Hippocampal formation (tissue), 2 donors: Measurements from ENCODE around the gene GTPBP3.
"Not testable (repeated sequence)": the region's sequence is repeated elsewhere in the genome, so short reads cannot be mapped to it uniquely, and the experiment has no call there.

Experiments
- DNase-seq, 2 donors: peaks; one replicate each; lab custom pipeline; 2025; lab: John Stamatoyannopoulos, UW

The GTPBP3 gene

DNA sequence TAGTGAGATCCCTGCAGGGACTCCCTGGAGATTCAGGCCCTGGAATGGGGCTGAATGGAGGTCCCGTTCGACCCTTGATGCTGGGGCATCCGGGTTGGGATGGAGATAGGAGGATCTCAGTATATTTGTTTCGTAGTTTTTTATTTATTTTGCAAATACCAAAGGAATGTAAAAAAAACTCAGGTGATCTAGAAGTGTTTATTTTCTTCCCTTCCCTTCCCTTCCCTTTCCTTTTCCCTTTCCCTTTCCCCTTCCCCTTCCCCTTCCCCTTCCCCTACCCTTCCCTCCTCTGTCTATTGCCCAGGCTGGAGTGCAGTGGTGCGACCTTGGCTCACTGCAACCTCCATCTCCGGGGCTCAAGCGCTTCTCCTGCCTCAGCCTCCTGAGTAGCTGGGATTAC is 4.5 kb downstream of the GTPBP3 start:
- DNase-seq: no peak

DNA sequence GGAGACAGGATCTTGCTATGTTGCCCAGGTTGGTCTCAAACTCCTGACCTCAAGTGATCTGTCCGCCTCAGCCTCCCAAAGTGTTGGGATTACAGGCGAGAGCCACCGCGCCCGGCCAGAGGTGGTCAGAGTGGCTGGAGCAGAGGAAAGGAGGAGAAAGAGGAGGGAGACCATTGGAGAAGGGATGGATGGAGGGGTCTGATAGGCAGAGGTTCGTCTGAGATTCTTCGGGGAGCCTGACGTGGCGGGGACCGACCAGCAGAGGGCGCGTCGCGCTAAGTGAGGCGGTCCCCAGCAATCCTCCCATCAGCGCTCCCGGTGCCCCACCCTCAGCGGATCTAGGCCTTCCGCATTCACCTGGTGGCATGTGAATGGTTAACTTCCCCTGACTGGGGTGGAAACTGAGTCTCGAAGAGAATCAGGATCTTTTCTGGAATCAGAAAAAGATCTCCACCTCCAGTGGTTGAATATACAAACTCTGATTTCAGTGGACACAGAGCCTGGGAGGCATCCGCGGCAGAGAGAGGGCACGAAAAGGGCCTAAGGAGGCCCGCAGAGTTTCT is 8.8 kb downstream of the GTPBP3 start:
- DNase-seq: peak; percentile 16 to 64

DNA sequence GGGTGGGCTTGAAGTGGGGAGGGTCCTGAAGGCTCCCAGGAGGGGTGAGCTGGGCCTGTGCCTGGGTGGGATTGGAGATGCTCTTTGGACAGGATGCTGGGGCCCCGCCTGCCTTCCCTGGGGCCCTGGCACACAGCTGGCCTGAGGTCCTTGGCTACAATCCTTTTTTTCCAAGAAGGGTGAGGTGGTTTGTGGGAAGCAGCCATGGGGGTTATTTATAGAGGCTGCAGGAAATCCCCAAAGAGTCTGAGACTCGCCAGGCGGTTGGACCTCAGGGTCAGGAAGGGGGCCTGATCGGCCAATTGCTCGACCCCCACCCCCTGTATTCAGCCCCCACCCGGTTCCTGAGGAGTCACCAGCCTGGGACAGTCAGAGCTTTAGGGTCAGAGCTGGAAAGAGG is 10.0 kb downstream of the GTPBP3 start:
- no peak for DNase-seq

DNA sequence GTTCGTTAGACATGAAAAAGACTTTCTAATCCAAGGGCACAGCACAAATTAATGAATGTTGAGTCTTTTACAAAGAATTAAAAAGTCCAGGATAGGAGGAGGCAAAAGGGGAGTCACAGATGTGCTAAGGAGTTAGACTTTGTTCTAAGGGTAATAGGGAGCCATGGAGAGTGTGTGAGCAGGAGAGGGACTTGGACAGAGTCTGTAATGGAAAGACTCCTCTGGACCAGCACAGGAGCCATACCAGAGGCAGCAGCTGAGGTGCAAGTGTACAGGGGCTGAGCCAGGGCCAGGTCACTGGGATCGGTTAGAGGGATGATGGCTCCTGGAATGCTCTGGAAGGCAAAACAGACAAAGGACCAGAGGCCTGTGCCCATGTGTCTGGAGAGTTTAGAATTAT is 10.5 kb downstream of the GTPBP3 start:
- no peak for DNase-seq

DNA sequence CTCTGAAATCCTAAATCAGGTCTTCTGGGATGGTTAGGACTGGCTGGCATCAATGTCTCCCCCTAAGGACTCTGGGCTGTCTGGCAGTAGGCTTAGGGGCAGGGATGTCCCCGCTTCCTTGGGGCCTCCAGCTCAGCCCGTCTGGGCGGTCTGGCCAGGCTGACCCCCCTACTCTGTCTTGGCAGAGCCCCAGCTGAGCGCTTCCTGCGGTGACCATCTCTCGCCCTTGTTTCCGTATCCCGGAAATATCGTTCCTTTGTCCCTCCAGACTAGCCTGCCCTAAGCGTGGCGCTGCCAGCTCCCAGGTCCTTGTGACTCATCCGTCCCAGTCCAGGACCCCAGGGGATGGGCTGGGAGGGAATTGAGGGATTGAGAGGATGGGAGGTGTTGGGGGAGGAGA is 11.3 kb downstream of the GTPBP3 start:
- no peak for DNase-seq

DNA sequence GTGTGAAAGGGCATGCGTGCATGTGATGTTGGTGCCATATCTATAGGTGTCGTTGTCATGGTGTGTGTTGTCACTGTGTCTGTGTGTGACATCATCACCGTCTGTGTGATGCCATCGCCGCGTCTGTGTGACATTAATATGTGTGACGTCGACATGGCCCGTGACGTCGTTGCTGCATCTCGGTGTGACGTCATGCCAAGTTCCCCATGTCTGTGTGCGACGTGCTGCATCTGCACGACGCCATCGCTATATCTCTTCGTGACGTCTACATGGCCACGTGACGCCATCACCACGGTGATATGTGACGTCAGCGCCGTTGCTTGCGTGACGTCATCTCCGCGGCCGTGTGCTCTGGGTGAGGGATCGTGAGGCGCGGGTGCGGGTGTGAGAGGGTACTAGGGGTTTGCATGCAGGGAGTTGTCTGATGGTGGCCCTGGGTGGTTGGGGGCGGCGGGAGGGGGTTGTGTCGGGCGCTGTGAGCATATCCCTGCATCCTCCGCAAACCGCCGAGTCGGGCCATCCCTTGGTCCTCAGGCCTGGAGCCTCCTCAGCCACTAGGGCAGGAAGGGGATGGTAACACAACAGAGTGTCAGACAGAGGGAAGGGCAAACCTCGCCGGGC is 14.6 kb downstream of the GTPBP3 start:
- DNase-seq: no peak

DNA sequence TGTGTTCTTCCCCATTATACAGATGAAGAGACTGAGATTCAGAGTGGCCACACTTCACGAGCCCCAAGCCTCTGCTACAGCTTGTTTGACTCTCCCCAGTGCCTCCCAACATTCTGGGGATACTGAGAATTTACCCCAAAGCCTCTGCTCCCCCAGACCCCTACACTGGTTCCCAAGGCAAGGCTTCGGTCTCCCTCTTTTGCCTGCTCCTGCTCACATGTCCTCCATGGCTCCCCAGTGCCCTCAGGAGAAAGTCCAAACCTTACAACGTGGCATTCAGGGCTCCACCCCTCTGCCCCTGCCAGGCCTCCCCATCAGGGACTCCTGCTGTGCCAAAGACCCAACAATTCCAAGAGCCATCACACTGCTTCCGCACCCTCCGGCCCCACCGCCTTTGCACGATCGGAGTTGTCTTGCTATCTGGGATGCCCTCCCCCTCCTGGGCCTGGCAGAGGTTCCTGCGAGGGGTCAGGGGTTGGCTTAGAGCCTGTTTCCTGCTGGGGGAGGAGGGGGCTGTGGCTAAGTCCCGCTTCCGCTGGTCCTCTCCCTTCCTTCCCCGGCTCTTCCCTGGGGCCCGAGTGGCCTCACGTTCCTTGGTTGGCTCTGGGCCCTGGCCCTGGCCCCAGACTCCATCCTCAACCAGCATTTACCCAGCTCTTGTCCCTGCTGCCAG is 15.4 kb downstream of the GTPBP3 start:
- DNase-seq: no peak

DNA sequence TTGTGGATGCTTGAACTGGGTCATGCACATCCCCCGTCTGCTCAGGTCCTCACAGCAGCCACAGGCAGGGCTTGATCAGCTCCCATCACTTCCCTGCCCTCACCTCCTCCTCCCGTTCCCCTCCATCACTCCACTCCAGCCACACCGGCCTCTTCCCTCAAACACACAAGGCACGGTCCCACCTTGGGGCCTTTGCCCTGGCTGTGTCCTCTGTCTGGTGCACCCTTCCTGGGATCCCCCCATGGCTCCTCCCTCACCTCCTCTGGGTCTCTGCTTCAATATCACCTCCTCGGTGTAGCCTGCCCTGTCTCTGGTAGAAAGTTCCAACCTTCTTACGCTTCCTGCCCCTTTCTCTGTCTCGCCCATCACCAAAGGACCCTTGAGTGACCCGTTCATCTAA is 16.0 kb downstream of the GTPBP3 start:
- DNase-seq: no peak

DNA sequence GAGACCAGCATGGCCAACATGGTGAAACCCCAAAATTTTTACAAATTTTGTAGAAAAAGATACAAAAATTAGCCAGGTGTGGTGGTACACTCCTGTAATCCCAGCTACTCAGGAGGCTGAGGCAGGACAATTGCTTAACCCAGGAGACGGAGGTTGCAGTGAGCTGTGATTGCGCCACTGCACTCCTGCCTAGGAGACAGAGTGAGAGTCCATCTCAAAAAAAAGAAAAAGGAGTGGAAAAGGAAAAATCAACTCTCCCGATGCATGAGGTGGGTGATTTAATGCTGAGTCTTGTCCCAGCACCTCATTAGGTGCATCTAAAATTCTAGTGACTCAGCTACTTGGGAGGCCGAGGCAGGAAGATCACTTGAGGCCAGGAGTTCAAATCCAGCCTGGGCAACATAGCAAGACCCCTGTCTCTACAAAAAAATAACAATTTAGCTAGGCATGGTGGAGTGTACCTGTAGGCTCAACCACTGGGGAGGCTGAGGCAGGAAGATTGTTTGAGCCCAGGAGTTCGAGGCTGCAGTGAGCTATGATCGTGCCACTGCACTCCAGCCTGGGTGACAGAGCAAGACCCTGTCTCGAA is 19.8 kb downstream of the GTPBP3 start:
- DNase-seq: no peak

DNA sequence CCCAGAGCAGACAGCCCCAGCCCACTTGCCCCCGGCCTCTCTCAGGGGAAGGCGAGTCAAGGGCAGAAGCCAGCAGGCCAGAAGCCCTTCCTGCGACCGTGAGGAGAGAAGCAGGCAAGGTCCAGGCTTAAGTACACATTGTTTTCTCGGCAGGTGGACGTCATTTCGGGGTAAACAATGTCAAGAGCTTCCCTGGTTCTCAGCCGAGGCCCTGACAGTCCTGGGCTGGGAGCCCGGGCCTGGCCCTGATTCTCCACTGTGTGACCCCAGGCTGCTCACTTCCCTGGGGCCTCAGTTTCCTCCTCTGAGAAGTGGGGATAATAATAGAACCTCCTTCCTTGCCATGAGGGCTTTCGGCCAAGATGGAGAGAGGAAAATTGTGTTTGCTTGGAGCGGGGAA is 20.4 kb downstream of the GTPBP3 start:
- no peak for DNase-seq

DNA sequence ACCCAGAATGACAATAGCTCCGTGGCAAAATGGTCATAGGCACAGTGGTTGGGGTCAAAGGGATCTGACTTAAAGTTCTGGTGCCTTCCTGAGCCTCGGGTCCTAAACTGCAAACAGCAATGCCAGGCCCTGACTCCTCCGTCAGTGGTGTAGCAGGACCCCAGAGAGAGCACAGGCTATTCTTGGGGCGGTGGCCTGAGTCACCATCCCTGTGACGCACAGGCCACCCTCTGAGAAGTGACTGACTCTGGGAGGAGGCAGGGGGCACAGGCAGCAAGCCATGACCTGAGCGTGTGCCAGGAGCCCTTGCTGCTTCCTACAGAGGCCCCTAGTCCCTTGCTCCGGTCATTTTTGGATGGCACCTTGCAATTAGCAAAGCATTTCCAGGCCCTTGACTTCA is 21.0 kb downstream of the GTPBP3 start:
- DNase-seq: no peak

DNA sequence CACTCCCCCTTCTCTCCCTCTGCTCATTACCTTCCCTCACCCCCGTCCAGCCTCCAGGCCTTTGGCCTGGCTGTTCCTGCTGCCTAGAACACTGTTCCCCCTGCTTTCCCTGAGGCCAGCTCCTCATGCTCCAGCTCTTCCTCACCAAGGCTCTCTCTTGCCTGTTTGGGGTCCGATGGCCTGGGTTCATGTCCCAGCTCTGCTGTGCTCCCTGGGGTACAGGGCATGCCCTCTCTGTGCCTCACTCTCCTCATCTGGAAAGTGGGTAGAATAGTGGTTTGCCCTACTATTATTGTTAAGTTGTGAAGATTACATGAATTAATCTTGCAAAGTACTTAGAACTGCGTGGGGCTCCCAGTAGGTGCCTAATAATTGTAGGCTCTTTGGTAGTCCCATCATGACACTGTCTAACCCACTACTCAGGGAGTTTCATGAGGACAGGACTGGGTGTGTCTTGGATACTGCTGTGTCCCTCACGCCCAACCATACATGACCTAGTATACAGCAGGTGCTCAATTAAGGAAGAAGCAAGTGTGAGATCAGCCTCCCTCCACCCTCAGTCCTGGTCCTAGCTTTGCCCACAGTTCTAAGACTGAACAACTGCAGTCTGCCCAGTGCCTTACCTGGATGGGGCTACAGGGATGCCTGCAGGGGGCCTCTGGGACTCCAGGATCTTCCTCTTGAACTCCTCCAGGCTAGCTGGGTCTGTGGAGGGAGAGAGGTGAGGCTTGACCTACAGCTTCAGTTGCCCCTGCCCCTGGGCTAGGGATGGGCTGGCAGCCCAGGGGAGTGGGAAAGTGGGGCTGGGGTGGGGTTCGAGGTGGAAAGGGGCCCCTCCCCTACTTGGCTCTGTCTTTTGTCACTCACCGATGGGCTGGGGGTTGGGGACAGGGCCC is 22.8 kb downstream of the GTPBP3 start:
- no peak for DNase-seq

DNA sequence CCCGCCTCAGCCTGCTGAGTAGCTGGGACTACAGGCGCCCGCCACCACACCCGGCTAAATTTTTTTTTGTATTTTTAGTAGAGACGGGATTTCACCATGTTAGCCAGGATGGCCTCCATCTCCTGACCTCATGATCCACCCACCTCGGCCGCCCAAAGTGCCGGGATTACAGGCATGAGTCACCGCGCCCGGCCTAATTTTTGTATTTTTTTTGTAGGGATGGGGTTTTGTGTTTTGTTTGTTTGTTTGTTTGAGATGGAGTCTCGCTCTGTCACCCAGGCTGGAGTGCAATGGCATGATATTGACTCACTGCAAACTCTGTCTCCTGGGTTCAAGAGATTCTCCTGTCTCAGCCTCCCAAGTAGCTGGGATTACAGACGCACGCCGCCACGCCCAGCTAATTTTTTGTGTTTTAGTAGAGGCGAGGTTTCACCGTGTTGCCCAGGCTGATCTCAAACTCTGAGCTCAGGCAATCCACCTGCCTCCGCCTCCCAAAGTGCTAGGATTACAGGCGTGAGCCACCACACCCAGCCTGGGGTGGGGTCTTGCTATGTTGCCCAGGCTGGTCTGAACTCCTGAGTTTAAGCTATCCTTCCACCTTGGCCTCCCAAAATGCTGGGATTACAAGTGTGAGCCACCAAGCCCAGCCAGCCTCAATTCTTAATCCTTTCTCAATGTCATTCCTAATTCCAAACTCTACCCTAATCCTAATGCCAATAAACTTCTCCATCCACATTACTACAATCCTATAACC is 26.7 kb downstream of the GTPBP3 start:
- DNase-seq: not testable (repeated sequence)

DNA sequence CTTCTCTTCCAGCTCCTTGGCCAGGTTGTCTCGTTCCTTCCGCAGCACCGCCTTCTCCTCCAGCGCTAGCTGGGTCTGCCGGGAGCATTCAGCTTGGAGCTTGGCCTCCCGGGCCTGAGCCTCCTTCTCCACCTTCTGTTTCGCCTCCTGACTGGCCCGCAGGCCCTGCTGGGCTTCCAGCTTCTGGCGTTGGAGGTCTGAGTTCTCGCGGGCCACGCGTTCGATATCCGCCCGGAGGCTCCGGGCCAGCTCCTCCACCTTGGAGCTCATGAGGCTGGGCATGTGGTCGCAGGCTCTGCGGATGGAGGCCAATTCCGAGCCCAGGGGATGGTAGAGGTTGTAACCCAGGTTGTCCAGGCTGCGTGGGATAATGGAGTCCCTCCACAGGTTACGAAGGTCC is 28.0 kb downstream of the GTPBP3 start:
- DNase-seq: no peak

DNA sequence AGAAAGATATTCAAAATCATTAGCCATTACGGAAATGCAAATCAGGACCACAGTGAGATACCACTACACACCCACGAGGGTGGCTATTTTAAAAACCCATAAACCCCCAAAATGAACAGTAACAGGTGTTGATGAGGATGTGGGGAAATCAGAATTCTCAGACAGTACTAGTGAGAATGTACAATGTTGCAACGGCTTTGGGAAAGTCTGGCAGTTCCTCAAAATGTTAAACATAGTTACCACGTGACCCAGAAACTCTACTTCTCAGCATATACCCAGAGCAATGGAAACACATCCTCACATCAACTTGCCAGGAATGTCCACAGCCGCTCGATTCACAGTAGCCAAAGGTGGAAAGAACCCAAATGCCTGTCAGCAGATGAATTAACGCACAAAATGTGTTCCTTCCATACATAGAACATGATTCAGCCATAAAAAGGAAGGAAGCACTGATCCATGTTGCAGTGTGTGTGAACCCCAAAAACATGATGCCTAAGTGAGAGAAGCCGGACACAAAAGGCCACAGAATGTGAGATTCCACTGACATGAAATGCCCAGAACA is 32.8 kb downstream of the GTPBP3 start:
- DNase-seq: peak in 1 of 2 donors; percentile 13

DNA sequence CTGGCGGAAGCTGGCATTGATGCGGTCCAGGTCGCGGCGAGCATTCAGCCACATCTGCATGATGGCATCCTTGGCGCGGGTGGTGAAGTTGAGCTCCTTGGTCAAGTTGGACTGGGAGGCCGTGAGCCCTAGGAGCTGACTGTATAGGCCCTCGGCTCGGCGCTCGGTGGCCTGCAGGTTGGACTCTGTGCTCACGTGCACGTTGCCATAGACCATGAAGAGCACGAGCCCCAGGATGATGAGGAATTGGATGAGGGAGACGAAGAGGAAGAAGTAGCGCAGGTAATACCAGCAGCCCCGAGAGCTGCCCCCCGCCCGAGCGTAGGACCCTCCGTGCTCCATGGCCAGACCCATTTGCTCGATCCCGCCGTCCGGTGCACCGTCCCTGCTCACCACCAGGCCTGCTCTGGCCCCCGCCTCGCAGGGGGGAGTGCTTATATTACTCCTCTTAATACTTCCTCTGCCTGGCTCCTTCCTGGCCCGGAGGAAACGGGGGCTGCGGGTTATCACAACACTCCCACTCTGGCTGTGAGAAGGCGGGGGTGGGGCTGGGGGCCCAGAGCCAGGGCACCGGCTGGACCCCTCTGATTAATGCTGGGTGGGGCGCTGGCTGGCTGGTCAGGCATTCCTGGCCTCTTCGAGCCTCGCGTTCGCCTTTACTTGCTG is 39.7 kb downstream of the GTPBP3 start, which contains the start of gene PLVAP:
PLVAP (minus strand) TSS at position 408 of the 666 bp plus-strand sequence; CDS start at position 354, 54 bp downstream.
- DNase-seq: no peak

DNA sequence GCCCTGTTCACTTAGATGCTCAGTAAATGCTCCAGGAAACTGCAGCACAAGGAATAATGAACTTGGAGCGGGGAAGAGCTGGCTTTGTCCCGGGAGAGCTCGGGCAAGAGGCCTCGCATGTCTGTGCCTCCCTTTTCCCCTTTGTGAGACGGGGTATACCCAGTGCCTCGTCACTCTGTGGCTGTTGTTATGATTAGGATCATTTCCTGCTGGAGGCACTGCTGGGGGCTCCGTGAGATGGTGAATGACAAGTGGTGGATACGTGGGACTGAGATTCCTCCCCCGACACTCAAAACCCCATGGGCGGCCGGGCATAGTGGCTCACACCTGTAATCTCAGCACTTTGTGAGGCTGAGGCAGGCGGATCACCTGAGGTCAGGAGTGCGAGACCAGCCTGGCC is 40.9 kb downstream of the GTPBP3 start:
- no peak for DNase-seq

DNA sequence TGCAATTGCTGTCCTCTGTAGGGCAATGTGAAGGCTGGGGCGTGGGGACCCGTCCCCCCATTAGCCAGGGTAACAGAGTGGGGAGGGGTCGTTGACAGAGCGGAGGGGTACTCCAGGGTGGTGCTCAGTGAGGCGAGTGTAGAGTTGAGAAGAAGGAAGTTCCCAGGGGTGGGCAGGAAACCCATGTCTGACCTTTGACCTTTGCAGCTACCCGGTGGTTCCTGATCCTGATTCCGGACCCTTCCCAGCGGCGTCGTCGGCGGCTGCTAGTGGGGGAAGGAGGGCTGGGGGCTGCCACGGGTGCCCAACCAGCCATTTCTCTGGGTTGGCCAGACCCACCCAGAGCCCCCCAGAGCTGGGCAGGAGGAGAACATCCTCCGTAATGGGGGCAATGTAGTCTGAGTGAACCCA is 41.9 kb downstream of the GTPBP3 start:
- DNase-seq: no peak

DNA sequence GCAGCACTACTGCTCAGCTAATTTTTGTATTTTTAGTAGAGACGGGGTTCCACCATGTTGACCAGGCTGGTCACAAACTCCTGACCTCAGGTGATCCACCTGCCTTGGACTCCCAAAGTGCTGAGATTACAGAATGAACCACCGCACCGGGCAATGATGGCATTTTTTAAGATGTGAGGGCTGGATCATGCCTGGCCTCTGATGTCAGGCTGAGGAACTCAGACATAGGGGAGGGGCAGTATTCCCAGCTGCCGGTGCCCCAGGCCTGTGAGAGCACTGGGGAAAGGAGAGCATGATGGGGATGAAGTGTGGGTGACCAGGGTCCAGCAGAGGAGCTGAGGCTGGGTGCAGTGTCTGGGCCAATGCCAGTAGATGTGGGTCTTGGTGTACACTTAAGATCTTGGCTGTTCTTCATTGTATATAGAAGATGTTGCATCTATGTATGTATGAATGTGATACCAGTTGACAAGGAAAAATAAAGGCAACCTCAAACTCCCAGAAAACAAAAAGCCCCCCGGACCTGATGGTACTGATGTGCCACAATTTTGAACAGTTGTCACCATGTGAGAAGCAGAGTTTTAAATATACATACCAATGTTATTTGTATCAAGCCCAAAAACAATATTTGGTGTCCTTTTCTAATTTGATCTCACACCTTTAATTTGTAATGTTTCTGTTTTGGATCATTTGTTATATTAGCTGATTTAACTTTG is 43.2 kb downstream of the GTPBP3 start:
- DNase-seq: no peak
